ENCODE data around the gene TTC39C.

The TTC39C gene

GRCh38 chr18:24035316-24035715 lies 20.8 kb downstream of the TTC39C start:
- TF ChIP-seq CTCF (IDR thresholded peaks at IDR 0.05; ENCODE audit: control insufficient read depth, insufficient read depth, low read depth, low read length, missing control alignments) = no peak
- DNase-seq (ENCODE audit: low read depth) = no peak
- no peak overlapping the region for H3K4me3 ChIP-seq (ENCODE audit: control insufficient read depth, low read depth, low read length)

GRCh38 chr18:24039671-24040070 lies 25.1 kb downstream of the TTC39C start:
- DNase-seq (ENCODE audit: low read depth) = no peak
- no peak for TF ChIP-seq CTCF (IDR thresholded peaks at IDR 0.05; ENCODE audit: control insufficient read depth, insufficient read depth, low read depth, low read length, missing control alignments)

GRCh38 chr18:24041691-24042090 lies 27.1 kb downstream of the TTC39C start:
- TF ChIP-seq CTCF (IDR thresholded peaks at IDR 0.05; ENCODE audit: control insufficient read depth, insufficient read depth, low read depth, low read length, missing control alignments) = no peak
- no peak overlapping the region for H3K4me3 ChIP-seq (ENCODE audit: control insufficient read depth, low read depth, low read length)
- no peak for DNase-seq (ENCODE audit: low read depth)

More at GRCh38 chr18:24039671-24040070, 25.1 kb downstream of the TTC39C start:
- H3K4me3 ChIP-seq (ENCODE audit: control insufficient read depth, low read depth, low read length) = no peak overlapping the region

- no peak for TF ChIP-seq CTCF (IDR thresholded peaks at IDR 0.05; ENCODE audit: control insufficient read depth, insufficient read depth, low read depth, low read length, missing control alignments)
- DNase-seq (ENCODE audit: low read depth) = no peak
- no peak overlapping the region for H3K4me3 ChIP-seq (ENCODE audit: control insufficient read depth, low read depth, low read length)
Measured at GRCh38 chr18:24043403-24043802, 28.8 kb downstream of the TTC39C start.

- DNase-seq (ENCODE audit: low read depth) = no peak
- H3K4me3 ChIP-seq (ENCODE audit: control insufficient read depth, low read depth, low read length) = no peak overlapping the region
- TF ChIP-seq CTCF (IDR thresholded peaks at IDR 0.05; ENCODE audit: control insufficient read depth, insufficient read depth, low read depth, low read length, missing control alignments) = no peak
Measured at GRCh38 chr18:24048261-24048660, 33.7 kb downstream of the TTC39C start.

GRCh38 chr18:24049142-24049541 lies 34.6 kb downstream of the TTC39C start:
- no peak for DNase-seq (ENCODE audit: low read depth)
- TF ChIP-seq CTCF (IDR thresholded peaks at IDR 0.05; ENCODE audit: control insufficient read depth, insufficient read depth, low read depth, low read length, missing control alignments) = no peak
- H3K4me3 ChIP-seq (ENCODE audit: control insufficient read depth, low read depth, low read length) = no peak overlapping the region
